GM21529 (cell line): Measurements from ENCODE around the gene AFP.

Experiments
- ATAC-seq: cut with Tn5 transposase; IDR thresholded peaks from one replicate; pipeline ENCODE4 v1.9.1; 2021; ENCODE audit not compliant: unreplicated experiment

Gene AFP

DNA sequence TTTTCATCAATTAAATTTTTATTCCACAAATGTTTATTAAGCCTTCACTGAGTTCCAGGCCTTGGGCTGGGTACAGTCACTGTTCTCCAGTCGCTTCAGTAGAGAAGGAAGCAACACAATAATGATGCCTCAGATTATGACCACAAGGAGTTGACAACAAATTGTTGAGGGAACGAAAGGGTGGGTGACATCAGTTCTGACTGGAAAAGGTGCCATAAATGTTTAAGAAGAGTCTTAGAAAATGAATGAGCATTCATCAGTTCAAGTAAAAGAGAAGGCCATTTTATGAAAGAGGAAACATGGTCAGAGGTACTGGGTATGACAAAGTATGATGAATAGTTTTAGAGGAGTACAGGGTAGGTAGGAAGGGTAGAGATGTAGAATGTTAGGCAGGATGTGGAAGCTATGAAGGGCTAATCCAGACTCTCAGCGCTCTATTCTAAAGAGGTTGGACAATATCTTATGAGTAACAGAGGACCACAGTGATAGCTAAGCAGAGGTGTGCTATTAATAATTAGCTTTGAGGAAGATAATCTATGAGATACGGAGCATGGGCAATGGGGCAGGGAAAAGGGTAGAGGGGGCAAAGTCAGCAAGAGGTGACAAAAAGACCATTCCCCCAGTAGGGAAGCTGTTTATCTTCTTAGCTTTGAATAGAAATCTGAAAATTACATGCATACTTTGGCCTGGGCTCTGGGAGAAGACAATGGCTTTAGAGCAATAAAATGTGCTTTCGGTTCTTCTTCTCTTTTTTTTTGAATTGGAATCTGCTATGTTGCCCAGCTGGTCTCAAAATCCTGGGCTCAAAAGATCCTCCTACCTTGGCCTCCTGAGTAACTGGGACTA, 20.4 kb downstream of the AFP start:
- ATAC-seq = no peak

DNA sequence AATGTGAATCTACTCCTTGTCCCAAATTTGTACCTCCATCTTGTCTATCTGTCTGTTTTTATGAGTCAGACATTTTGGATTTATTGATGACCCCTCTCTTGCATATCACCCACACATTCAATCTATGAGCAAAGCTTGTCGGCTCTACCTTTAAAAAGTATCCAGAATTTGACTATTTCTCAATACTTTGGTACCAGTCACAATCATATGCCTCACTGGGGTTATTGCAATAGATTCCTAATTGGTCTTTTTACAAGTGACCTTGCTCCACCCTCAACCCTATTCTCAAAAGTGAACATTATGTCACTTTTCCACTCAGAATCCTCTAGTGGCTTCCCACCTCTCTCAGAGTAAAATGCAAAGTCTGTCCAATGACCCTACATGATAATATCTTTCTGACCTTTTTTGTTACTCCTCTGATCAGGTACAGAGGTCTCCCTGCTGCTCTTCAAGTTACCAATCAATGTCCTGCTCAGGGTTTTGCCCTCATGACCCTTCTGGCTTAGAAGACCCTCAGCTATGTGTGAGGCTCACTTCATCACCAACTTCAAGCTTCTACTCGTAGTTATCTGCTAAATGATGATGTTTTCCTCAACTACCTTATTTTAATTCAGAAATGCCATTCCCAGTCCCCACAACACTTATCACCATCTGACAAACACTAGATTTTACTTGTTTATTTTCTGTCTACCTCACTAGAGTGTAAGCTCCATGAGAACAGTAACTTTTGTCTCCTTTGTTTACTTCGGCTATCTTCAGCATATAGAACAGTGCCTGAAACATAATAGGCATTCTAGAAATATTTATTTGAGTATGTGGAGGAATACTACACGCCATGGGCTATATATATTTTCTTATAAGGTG, 22.4 kb downstream of the AFP start:
- ATAC-seq = no peak

DNA sequence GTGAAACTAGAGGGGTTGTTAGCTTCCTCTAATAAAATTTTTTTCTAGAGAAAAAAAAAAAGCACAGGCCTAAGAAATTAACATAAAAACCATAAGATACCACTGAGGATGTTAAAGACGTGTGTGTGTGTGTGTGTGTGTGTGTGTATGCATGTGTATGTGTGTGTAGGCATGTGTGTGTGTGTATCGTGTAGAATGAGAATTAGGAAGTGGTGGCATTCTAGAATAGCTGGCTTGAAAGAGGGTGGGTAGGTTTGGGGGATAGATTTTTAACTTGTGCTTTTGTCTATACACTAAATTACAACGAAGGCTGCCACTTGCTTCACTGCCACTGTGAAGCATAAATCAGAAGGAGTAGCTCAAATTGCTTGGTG, 23.0 kb downstream of the AFP start:
- ATAC-seq = no peak

DNA sequence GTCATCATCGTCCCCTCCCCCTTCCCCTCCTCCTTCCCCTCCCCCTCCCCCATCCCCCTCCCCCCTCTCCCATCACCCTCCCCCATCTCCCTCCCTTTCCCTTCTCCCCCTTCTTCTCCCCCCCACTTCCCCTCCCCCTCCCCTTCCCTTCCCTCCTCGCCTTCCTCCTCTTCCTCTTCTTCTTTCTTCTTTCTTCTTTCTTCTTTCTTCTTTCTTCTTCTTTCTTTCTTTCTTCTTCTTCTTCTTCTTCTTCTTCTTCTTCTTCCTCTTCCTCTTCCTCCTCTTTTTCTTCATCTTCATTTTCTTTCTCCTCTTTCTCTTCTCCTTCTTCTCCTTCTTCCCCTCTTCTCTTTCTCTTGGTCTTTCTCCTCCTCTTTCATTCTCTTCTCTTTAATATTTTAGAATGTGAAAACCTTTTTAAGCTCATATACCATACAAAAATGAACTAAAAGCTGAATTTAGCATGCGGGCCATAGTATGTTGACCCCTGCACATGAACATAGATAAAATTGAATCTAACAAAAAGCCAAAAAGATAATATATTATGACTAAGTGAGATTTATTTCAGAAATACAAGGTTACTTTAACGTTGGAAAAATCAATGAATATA, 25.0 kb downstream of the AFP start:
- no peak for ATAC-seq

DNA sequence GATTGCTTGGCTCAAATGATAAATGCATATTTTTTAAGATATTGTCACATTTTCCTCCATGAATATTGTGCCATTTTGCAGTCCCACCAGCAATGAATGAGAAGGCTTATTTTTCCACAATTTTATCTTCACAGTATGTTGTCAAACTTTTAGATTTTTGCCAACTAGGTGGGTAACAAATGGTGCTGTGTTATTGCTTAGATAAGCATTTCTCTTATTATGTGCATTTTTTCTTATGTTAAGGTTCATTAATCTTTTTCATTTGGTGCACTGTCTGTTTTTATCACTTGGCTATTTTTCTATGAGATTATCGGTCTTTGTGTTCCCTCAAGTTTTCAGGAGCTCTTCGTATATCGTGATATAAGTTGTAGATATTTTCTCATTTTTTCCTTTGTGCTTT, 32.1 kb downstream of the AFP start:
- no peak for ATAC-seq

GRCh38 chr4:73470728-73471127, 34.7 kb downstream of the AFP start:
- ATAC-seq = no peak

GRCh38 chr4:73477176-73477575, 41.2 kb downstream of the AFP start:
- no peak for ATAC-seq

DNA sequence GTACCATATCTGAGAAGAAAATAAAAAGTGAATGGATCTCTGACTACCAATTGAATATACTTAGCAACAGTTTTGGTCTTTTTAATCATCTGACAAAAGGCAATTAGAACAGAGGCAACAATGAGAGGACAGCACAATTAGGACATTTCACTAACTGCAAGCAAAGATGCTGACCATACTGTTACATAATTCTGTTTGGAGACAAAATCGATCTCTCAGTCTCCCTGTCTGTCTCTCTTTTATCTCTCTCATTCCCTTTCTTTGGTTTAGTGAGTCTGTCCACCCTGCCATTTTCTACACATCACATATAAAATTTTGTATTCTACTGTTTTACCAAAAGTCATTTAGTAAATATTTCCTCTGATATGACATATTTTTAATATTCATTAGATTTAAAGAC, 43.3 kb downstream of the AFP start:
- ATAC-seq = no peak

DNA sequence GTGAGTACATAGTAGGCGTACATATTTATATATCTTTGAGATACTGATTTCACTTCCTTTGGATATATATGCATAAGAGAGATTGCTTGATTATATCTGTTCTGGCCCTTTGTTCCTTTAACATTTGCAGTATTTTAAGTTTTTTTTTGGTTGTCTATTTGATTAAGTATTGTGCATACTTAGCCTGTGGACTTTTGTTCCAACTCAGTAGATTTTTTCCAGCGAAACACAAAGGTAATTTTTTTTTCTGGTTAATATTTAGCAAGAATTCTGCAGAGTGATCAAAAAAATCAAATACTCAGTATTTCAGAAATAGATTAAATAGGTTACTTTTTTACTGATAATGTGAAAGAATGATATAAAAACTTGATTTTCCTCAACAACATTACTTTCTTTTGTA, 45.3 kb downstream of the AFP start, which contains the start of gene AFM:
Gene AFM (plus strand): TSS at position 388 of the 400 bp plus-strand sequence. CDS start 31 bp downstream, outside the sequence.
- ATAC-seq = no peak

GRCh38 chr4:73485085-73485484, 49.1 kb downstream of the AFP start:
- no peak for ATAC-seq

DNA sequence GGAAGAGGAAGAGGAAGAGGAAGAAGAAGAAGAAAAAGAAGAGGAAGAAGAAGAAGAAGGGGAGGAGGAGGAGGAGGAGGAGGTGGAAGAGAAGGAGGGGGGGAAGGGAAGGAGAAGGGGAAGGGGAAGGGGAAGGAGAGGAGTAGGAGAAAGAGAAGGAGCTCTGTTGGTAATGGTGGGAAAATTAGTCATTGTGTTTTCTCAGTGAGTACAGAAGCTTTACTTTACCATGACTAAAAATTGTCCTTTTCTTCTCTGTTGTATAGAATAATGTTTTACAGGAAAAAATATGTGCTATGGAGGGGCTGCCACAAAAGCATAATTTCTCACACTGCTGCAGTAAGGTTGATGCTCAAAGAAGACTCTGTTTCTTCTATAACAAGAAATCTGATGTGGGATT, 49.6 kb downstream of the AFP start:
- ATAC-seq = no peak

DNA sequence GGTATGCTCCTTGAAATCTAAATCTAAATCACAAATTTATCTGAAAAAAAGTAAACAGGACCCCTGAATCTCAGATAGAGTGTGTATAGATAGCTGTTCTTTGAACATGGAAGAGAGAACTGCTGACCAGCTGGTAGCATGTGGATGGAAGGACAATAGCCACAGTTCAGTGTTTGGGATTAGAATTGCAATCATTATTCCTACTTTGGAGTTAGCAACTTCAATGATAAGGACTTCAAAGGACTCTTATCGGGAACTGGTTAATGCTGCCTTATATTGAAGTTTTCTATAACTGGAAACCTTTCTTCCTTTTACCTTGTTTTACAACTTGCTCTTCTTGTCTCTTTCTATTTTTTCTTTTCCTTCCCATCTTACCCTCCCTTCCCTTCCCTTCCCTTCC, 50.5 kb downstream of the AFP start:
- ATAC-seq = no peak

GRCh38 chr4:73487233-73487632, 51.2 kb downstream of the AFP start:
- no peak for ATAC-seq

DNA sequence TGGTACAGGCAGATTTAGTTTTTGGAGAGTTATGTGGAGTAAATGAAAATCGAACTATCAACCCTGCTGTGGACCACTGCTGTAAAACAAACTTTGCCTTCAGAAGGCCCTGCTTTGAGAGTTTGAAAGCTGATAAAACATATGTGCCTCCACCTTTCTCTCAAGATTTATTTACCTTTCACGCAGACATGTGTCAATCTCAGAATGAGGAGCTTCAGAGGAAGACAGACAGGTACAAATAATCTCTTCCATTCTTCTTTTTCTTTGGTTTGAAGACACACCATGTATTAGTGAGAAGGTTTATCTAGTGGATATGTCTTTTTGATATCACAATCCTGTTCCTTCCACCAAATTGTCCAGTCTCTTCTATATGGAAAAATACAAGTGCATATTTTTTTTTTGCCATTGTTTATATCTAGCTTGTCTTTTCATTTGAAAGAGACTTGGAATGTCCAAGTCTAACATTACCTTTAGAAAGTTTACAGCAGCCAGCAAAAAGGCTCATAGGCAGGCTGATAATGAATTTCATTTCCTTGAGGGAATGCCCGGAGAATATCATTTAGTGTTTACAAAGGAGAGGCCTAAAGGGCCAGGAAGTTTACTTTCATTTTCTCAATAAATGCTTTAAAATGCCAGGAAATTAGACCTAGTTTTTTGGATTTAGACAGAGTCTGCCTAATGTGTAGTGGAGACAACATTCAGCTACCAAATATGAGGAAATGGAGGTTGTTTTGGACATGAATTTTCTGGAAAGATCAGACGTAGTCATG, 64.2 kb downstream of the AFP start:
- ATAC-seq = no peak

DNA sequence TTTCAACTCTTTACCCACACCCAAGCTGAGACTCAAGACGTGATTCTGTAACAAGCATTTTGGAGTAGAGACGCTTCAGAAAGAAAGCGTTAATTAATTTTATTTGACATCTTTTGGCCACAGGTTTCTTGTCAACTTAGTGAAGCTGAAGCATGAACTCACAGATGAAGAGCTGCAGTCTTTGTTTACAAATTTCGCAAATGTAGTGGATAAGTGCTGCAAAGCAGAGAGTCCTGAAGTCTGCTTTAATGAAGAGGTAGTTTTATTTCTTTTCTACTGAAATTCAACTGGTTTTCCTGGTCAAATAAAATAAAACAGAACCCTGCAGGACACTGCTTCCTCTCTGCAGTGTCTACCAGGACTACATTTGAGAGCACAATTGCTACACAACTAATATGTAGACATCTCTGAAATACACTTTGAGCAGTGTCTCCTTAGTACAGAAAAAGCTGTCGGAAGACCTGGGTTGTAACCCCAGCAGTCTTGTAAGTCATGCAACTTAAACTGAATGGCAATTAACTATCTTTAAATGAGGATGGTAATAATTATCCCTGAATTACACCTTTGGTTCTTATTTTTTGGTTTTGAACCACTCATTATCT, 65.7 kb downstream of the AFP start:
- ATAC-seq = no peak

GRCh38 chr4:73505567-73505966, 69.5 kb downstream of the AFP start:
- no peak for ATAC-seq
